Uterus (tissue), 2 donors: Measurements from ENCODE around the gene DOK3.

ENCODE experiments used
- CTCF ChIP-seq, 4 experiments: fragments of 200-600 bp in 2 of 4; fragments of 450-650 bp in 2 of 4; sonication (generic) in 2 of 4; IDR thresholded peaks; one replicate each; pipeline ENCODE4 v1.5.1; 2016 to 2019; ENCODE audit warnings: antibody characterized with exemption in 4 of 4, mild to moderate bottlenecking in 2 of 4, moderate library complexity in 1 of 4
- POLR2A ChIP-seq, 2 donors: fragments of 450-650 bp; IDR thresholded peaks; one replicate each; pipeline ENCODE4 v1.6.1; 2016; ENCODE audit warnings: antibody characterized with exemption in 2 of 2, mild to moderate bottlenecking in 1 of 2, moderate library complexity in 1 of 2

- TF ChIP-seq CTCF (IDR thresholded peaks at IDR 0.05), result no peak
- TF ChIP-seq POLR2A (IDR thresholded peaks at IDR 0.05), result no peak
Measured at GRCh38 chr5:177475563-177476427, 33.8 kb downstream of the DOK3 start.
